Ovary (tissue), 3 donors: ENCODE measurements around the gene ITGAE.

Experiments used
- POLR2A ChIP-seq: fragments of 450-650 bp; IDR thresholded peaks from one replicate; pipeline ENCODE4 v1.6.1; 2017; ENCODE audit warnings: antibody characterized with exemption, mild to moderate bottlenecking, moderate library complexity
- TF ChIP-seq, protein P1 (sequence below), 3 donors: fragments of 450-650 bp in 2 of 3; fragments of 200-600 bp in 1 of 3; IDR thresholded peaks; one replicate each; pipeline versions ENCODE4 v1.5.1 to v1.8.0; 2016 to 2022; ENCODE audit warnings: antibody characterized with exemption in 3 of 3, mild to moderate bottlenecking in 1 of 3
- donor health status: DM: no; HTN: no; CAD: no.

DNA sequence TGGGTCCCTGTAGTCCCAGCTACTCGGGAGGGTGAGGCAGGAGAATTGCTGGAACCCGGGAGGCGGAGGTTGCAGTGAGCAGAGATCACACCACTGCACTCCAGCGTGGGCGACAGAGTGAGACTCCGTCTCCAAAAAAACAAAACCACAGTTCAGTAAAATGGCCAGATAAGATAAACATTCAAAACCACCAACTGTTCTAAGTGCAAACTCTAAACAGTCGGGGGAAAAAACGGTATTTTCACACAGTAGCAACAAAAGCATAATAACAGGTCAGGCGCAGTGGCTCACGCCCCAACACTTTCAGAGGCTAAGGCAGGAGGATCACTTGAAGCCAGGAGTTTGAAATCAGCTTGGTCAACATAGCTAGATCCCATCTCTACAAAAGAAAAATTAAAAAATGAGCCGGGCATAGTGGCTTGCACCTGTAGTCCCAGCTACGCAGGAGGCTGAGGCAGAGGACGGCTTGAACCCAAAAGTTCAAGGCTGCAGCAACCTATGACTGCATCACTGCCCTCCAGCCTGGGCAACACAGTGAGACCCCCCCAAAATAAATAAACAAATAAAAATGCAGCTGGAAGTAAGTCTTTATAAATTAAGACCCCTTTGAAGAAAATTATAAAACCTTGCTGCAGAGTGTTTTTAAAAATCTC is 88.1 kb downstream of the ITGAE start:
- no peak for TF ChIP-seq POLR2A
- TF ChIP-seq, protein P1, sequence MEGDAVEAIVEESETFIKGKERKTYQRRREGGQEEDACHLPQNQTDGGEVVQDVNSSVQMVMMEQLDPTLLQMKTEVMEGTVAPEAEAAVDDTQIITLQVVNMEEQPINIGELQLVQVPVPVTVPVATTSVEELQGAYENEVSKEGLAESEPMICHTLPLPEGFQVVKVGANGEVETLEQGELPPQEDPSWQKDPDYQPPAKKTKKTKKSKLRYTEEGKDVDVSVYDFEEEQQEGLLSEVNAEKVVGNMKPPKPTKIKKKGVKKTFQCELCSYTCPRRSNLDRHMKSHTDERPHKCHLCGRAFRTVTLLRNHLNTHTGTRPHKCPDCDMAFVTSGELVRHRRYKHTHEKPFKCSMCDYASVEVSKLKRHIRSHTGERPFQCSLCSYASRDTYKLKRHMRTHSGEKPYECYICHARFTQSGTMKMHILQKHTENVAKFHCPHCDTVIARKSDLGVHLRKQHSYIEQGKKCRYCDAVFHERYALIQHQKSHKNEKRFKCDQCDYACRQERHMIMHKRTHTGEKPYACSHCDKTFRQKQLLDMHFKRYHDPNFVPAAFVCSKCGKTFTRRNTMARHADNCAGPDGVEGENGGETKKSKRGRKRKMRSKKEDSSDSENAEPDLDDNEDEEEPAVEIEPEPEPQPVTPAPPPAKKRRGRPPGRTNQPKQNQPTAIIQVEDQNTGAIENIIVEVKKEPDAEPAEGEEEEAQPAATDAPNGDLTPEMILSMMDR (IDR thresholded peaks at IDR 0.05) = no peak
